Karpas-422 (cell line): ENCODE measurements around the gene RPL29. TPM values are rescaled to one million over a fixed set of nuclear protein-coding genes. Genes with fewer than 3 reads are reported as not detected.
A peak's percentile ranks its signal among the peaks of the same experiment; 100 is the strongest.
"Not testable (repeated sequence)": the region's sequence is repeated elsewhere in the genome, so short reads cannot be mapped to it uniquely, and the experiment has no call there.

Experiments used
- DNase-seq: peaks from one replicate; pipeline ENCODE4 v3.0.0-alpha.2; 2015
- H2AFZ ChIP-seq: fragments of 200-600 bp; sonication (generic); 2 replicates; pipeline ENCODE4 v1.6.1; 2014; ENCODE audit warnings: antibody characterized with exemption, low read length, mixed read lengths
- H3K27ac ChIP-seq: fragments of 200-600 bp; sonication (generic); 2 replicates; pipeline ENCODE4 v1.5.1; 2014; ENCODE audit warnings: mild to moderate bottlenecking, low read length, moderate library complexity
- H3K27me3 ChIP-seq: fragments of 200-600 bp; sonication (generic); 2 replicates; pipeline ENCODE4 v1.6.1; 2014; ENCODE audit warnings: low read length, mixed read lengths
- H3K36me3 ChIP-seq: fragments of 200-600 bp; sonication (generic); 2 replicates; pipeline ENCODE4 v1.6.1; 2014; ENCODE audit warnings: low read length, mixed read lengths; ENCODE audit not compliant: insufficient read depth
- H3K4me1 ChIP-seq: fragments of 200-600 bp; sonication (generic); 2 replicates; pipeline ENCODE4 v1.6.1; 2014; ENCODE audit warnings: mild to moderate bottlenecking, low read length, mixed read lengths
- H3K4me2 ChIP-seq: fragments of 200-600 bp; sonication (generic); 2 replicates; pipeline ENCODE4 v1.6.1; 2014; ENCODE audit warnings: low read length, low read depth, mild to moderate bottlenecking; ENCODE audit not compliant: poor library complexity, severe bottlenecking
- H3K4me3 ChIP-seq: fragments of 200-600 bp; sonication (generic); 2 replicates; pipeline ENCODE4 v1.5.1; 2014; ENCODE audit warnings: mild to moderate bottlenecking, antibody characterized with exemption, low read length, mixed read lengths
- H3K79me2 ChIP-seq: fragments of 200-600 bp; sonication (generic); 2 replicates; pipeline ENCODE4 v1.6.1; 2014; ENCODE audit warnings: mild to moderate bottlenecking, low read length, mixed read lengths
- H3K9ac ChIP-seq: fragments of 200-600 bp; sonication (generic); 2 replicates; pipeline ENCODE4 v1.6.0; 2014; ENCODE audit warnings: low read length
- H3K9me2 ChIP-seq: fragments of 200-600 bp; sonication (generic), shearing (Covaris generic); replicated peaks from 2 replicates; pipeline ENCODE4 v1.6.0; 2014; ENCODE audit warnings: mild to moderate bottlenecking, low read length, moderate library complexity; ENCODE audit not compliant: insufficient read depth
- H3K9me3 ChIP-seq: fragments of 300-700, 200-600 bp; sonication (generic); 2 replicates; pipeline ENCODE4 v1.6.1; 2014; ENCODE audit warnings: low read length, mixed read lengths
- H4K20me1 ChIP-seq: fragments of 200-600 bp; sonication (generic); 2 replicates; pipeline ENCODE4 v1.6.1; 2014; ENCODE audit warnings: mild to moderate bottlenecking, antibody characterized with exemption, low read length, low read depth; ENCODE audit not compliant: insufficient read depth
- total RNA-seq: library from RNA; depleted of rRNA; stranded (reverse); fragments of >200 nt; shearing (Covaris generic); gene quantifications from 2 replicates; pipeline ENCODE4 v1.2.3, GENCODE V29; 2014; ENCODE audit warnings: low replicate concordance

Gene RPL29
- total RNA-seq, 1 experiment from 2014 or later, result 2,656 TPM

GRCh38 chr3:51997935-51998596 is 2.4 kb upstream of the RPL29 start:
- peaks cover 16% of the 10 kb centered on the region for H3K79me2 ChIP-seq
- no peaks in the 10 kb centered on the region for H3K9me2 ChIP-seq
- no peak overlapping the region for H3K27ac ChIP-seq
- H3K4me2 ChIP-seq, result no peak overlapping the region
- H3K36me3 ChIP-seq, result peaks cover 21% of the 10 kb centered on the region
- no peaks in the 10 kb centered on the region for H3K27me3 ChIP-seq
- H3K9ac ChIP-seq, result no peak overlapping the region
- no peak for DNase-seq
- H3K4me1 ChIP-seq, result peaks cover 24% of the 10 kb centered on the region
- H3K9me3 ChIP-seq, result no peaks in the 10 kb centered on the region
- peaks cover 18% of the 10 kb centered on the region; the same call in 1 of the 2 replicates for H4K20me1 ChIP-seq
- H3K4me3 ChIP-seq, result no peak overlapping the region
- no peak overlapping the region for H2AFZ ChIP-seq

DNA sequence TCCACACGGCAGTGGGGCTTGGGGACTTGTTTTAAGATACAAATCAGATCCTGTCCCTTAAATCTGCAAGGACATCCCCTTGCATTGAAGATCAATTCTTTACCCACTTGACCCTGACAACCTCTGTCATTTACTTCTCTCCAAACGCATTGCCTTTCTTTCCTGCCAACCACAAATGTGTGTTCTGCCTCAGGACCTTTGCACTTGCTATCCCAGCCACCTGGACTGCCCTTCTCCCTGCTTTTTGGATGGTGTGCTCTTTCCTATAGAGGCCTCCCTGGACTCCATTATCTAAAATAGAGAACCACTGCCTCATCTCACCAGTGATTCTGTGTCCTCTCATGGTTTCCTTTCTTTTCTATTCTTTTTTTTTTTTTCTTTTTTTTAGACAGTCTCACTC is 1.5 kb upstream of the RPL29 start:
- no peak overlapping the region for H3K9ac ChIP-seq
- no peaks in the 10 kb centered on the region for H3K27me3 ChIP-seq
- no peak overlapping the region for H3K4me3 ChIP-seq
- H3K36me3 ChIP-seq, result peaks cover 25% of the 10 kb centered on the region
- H4K20me1 ChIP-seq, result peaks cover 13% of the 10 kb centered on the region; the same call in 1 of the 2 replicates
- peaks cover 24% of the 10 kb centered on the region for H3K4me1 ChIP-seq
- H3K27ac ChIP-seq, result no peak overlapping the region
- no peak overlapping the region for H2AFZ ChIP-seq
- no peak overlapping the region for H3K4me2 ChIP-seq
- H3K9me3 ChIP-seq, result no peaks in the 10 kb centered on the region
- DNase-seq, result no peak
- H3K79me2 ChIP-seq, result peaks cover 16% of the 10 kb centered on the region
- no peaks in the 10 kb centered on the region for H3K9me2 ChIP-seq

DNA sequence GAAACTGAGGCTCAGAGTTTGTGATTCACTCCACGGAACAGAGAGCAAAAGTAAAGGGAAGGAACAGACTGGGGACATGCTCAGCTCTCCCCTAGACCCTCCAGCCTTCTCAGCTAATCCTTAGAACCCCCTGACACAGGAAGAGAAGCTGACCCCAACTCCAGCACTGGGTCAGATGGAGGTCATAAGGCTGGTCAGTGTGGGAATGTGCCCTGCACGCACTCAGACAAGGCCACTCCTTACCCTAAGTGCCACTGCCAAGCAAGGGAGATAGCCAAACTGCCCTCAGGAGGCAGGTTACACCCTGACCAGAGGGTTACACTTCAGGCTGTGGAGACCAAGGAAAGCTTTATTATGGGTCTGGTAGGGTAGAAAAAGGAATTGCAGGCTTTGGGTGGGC is 1.2 kb downstream of the RPL29 start:
- no peaks in the 10 kb centered on the region for H3K9me2 ChIP-seq
- H3K9ac ChIP-seq, result peak overlapping the region; percentile 87
- H3K4me1 ChIP-seq, result peaks cover 14% of the 10 kb centered on the region
- H3K79me2 ChIP-seq, result peaks cover 16% of the 10 kb centered on the region
- peaks cover 25% of the 10 kb centered on the region for H3K36me3 ChIP-seq
- H3K27me3 ChIP-seq, result no peaks in the 10 kb centered on the region
- H3K4me2 ChIP-seq, result peak overlapping the region; percentile 86
- peaks cover 12% of the 10 kb centered on the region; the same call in 1 of the 2 replicates for H4K20me1 ChIP-seq
- no peak overlapping the region for H2AFZ ChIP-seq
- H3K4me3 ChIP-seq, result peak overlapping the region; percentile 80
- no peak for DNase-seq
- no peaks in the 10 kb centered on the region for H3K9me3 ChIP-seq
- peak overlapping the region; percentile 93 for H3K27ac ChIP-seq

DNA sequence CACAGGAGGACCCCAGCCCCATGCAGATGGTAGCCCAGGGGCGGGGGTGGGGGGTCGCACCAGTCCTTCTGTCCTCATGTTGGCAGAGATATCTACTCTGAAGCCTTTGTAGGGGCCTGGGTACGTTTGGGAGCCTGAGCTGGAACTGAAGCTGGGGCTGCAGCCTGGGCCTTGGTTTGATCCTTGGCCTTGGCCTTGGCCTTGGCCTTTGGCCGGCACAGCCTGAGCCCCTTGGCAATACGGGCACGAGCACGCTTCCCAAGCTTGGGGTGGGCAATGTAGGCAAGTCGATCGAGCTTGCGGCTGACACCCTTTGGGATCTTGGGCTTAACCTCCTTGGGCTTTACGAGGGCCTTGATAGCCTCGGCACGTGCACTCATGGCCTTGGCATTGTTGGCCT is 2.0 kb downstream of the RPL29 start:
- not testable (repeated sequence) for H3K27ac ChIP-seq, H3K4me3 ChIP-seq, H3K27me3 ChIP-seq, H3K9me2 ChIP-seq, H2AFZ ChIP-seq, H3K4me2 ChIP-seq, H3K9me3 ChIP-seq, DNase-seq, H3K9ac ChIP-seq
- Histone ChIP-seq H4K20me1 (peaks cover 12% of the 10 kb centered on the region; the same call in 1 of the 2 replicates), H3K36me3 (peaks cover 25% of the 10 kb centered on the region), H3K4me1 (peaks cover 14% of the 10 kb centered on the region), H3K79me2 (peaks cover 16% of the 10 kb centered on the region)

GRCh38 chr3:51992017-51992682 is 3.5 kb downstream of the RPL29 start:
- no peak overlapping the region for H2AFZ ChIP-seq
- peaks cover 14% of the 10 kb centered on the region for H3K4me1 ChIP-seq
- peaks cover 12% of the 10 kb centered on the region; the same call in 1 of the 2 replicates for H4K20me1 ChIP-seq
- H3K79me2 ChIP-seq, result peaks cover 16% of the 10 kb centered on the region
- peaks cover 25% of the 10 kb centered on the region for H3K36me3 ChIP-seq
- H3K4me2 ChIP-seq, result no peak overlapping the region
- H3K27me3 ChIP-seq, result no peaks in the 10 kb centered on the region
- H3K9me2 ChIP-seq, result no peaks in the 10 kb centered on the region
- peak; percentile 69 for DNase-seq
- no peaks in the 10 kb centered on the region for H3K9me3 ChIP-seq
- no peak overlapping the region for H3K9ac ChIP-seq
- peak overlapping the region; percentile 7; the same call in 1 of the 2 replicates for H3K27ac ChIP-seq
- H3K4me3 ChIP-seq, result no peak overlapping the region

- H3K27ac ChIP-seq, H3K4me3 ChIP-seq, H3K9me3 ChIP-seq, H3K9ac ChIP-seq, H2AFZ ChIP-seq, H3K9me2 ChIP-seq, H3K27me3 ChIP-seq, DNase-seq, H3K4me2 ChIP-seq: not testable (repeated sequence)
- Histone ChIP-seq H4K20me1 (peaks cover 12% of the 10 kb centered on the region; the same call in 1 of the 2 replicates), H3K36me3 (peaks cover 24% of the 10 kb centered on the region), H3K4me1 (peaks cover 14% of the 10 kb centered on the region), H3K79me2 (peaks cover 14% of the 10 kb centered on the region)
Measured at GRCh38 chr3:51990501-51990971, 5.2 kb downstream of the RPL29 start.

GRCh38 chr3:51988286-51989146 is 7.2 kb downstream of the RPL29 start:
- no peaks in the 10 kb centered on the region for H3K9me2 ChIP-seq
- H3K27me3 ChIP-seq, result no peaks in the 10 kb centered on the region
- no peak for DNase-seq
- H3K9ac ChIP-seq, result no peak overlapping the region
- H3K9me3 ChIP-seq, result no peaks in the 10 kb centered on the region
- H3K4me2 ChIP-seq, result no peak overlapping the region
- H3K4me3 ChIP-seq, result no peak overlapping the region
- H3K79me2 ChIP-seq, result peaks cover 8% of the 10 kb centered on the region; the same call in 1 of the 2 replicates
- peaks cover 18% of the 10 kb centered on the region for H3K4me1 ChIP-seq
- no peaks in the 10 kb centered on the region for H4K20me1 ChIP-seq
- H2AFZ ChIP-seq, result no peak overlapping the region
- H3K27ac ChIP-seq, result no peak overlapping the region
- 0 out of 2 replicates have a peak, but pooled peaks cover 7% of the 10 kb centered on the region for H3K36me3 ChIP-seq
